ENCODE results near the gene CEP104. TPM values are rescaled to one million over a fixed set of nuclear protein-coding genes. Genes with fewer than 3 reads are reported as not detected.

Gene CEP104
- total and polyA plus RNA-seq, 2 donors, result 17.0 to 20.3 TPM

DNA sequence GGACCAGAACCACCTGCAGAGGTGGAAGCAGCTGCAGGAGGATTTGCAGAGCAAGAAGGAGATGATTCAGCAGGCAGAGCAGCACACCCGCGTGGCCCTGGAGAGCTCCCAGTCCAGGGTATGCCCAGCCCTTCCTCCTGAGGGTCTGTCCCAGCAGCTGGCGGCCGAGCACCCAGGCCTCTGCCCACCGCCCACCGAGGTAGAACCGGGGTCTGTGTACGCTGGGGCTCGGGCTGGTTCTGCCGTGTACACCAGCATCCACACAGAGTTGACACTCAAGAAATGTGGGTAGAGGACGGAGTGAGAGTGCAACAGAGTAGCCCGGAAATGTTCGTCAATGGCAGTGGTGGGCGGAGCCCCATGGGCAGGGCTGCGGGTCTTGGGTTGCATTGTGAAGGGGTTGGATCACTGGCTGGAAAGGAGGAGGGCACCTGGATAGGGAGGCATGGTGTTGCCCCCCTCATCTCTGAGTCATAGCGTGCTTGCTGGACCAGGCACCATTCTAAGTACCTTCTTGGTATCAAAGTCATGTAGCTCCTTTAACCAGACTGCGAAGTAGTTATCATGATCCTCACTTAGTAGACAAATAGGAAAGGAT lies 89.6 kb downstream of the CEP104 start:
- no peaks in the 10 kb centered on the region for H3K4me1 ChIP-seq (ENCODE audit: insufficient read depth)
- no peak for DNase-seq (ENCODE audit: extremely low spot score)
- no peak overlapping the region for H3K4me3 ChIP-seq (ENCODE audit: low read depth, low read length)
- no peaks in the 10 kb centered on the region for H3K36me3 ChIP-seq (ENCODE audit: insufficient read depth)
- 92% methylated on average over 17 of the region's 17 CpGs for WGBS
- H3K27ac ChIP-seq (ENCODE audit: low read depth), result no peak overlapping the region

DNA sequence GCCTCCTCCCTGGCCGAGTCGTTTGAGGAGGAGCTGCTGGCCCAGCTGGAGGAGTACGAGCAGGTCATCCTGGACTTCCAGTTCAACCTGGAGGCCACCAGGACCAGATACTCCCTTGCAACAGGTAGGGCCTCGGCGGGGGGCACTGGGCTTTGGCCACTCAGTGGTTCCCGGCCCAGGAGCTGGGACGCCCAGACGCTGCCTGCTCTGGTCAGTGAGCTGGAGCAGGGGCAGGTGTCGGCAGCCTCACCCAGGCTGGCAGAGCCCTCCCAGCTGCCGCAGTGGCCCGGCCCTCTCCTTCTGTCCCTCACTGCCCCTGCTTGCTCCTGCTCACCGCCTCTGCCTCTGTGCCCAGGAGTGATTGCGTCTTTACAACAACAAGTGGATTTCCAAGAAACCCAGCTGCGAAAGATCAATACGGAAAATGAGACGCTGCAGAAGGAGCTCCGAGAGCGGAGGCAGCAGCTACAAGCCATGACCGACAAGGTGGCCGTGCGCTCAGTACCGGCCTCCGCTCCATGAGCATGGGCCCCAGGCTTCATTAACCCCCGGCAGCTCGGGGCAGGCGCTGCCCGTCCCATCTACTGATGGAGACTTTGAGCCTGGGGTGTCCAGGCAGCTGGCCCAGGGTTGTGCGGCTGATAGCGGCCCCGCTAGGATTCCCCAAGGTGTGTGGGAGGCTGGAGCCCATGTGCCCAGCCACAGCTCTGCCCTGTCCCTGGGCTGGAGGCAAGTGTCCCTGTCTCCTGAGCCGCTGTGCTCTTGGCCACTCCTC lies 93.5 kb downstream of the CEP104 start:
- no peaks in the 10 kb centered on the region for H3K36me3 ChIP-seq (ENCODE audit: insufficient read depth)
- no peak overlapping the region for H3K4me3 ChIP-seq (ENCODE audit: low read depth, low read length)
- no peak overlapping the region for H3K27ac ChIP-seq (ENCODE audit: low read depth)
- H3K4me1 ChIP-seq (ENCODE audit: insufficient read depth), result no peaks in the 10 kb centered on the region
- 75% methylated on average over 31 of the region's 31 CpGs for WGBS
- DNase-seq (ENCODE audit: extremely low spot score), result no peak

- WGBS, result 82% methylated on average over 12 of the region's 12 CpGs
- no peak overlapping the region for H3K27ac ChIP-seq (ENCODE audit: low read depth)
- H3K36me3 ChIP-seq (ENCODE audit: insufficient read depth), result no peaks in the 10 kb centered on the region
- no peak for DNase-seq (ENCODE audit: extremely low spot score)
- no peak overlapping the region for H3K4me3 ChIP-seq (ENCODE audit: low read depth, low read length)
- no peaks in the 10 kb centered on the region for H3K4me1 ChIP-seq (ENCODE audit: insufficient read depth)
Measured at GRCh38 chr1:3762873-3763228, 94.2 kb downstream of the CEP104 start.

GRCh38 chr1:3762151-3762872 lies 94.7 kb downstream of the CEP104 start:
- WGBS, result 80% methylated on average over 15 of the region's 15 CpGs
- no peaks in the 10 kb centered on the region for H3K4me1 ChIP-seq (ENCODE audit: insufficient read depth)
- no peaks in the 10 kb centered on the region for H3K36me3 ChIP-seq (ENCODE audit: insufficient read depth)
- DNase-seq (ENCODE audit: extremely low spot score), result no peak
- H3K4me3 ChIP-seq (ENCODE audit: low read depth, low read length), result no peak overlapping the region
- no peak overlapping the region for H3K27ac ChIP-seq (ENCODE audit: low read depth)

Small RNA genes lying within 50 kb of the gene (small RNA-seq; reads per million reads assigned to genes)
- gene RN7SL574P, result not detected

Other genes with a start within 250 kb of the CEP104 start
- gene MEGF6, start 245.7 kb downstream of the CEP104 start, total RNA-seq, result 14.5 TPM
- gene MEGF6, start 245.7 kb downstream of the CEP104 start, polyA plus RNA-seq, result 23.5 TPM
- gene TPRG1L, start 232.2 kb downstream of the CEP104 start, total RNA-seq, result 22.9 TPM
- gene TPRG1L, start 232.2 kb downstream of the CEP104 start, polyA plus RNA-seq, result 60.8 TPM
- 8.1 TPM for gene WRAP73, start 207.1 kb downstream of the CEP104 start, total RNA-seq
- 21.2 TPM for gene WRAP73, start 207.1 kb downstream of the CEP104 start, polyA plus RNA-seq
- 0.63 TPM for gene TP73, start 204.7 kb downstream of the CEP104 start, total RNA-seq
- gene TP73, start 204.7 kb downstream of the CEP104 start, polyA plus RNA-seq, result 0.09 TPM
- not detected for gene CCDC27, start 104.8 kb downstream of the CEP104 start, total RNA-seq
- gene CCDC27, start 104.8 kb downstream of the CEP104 start, polyA plus RNA-seq, result not detected
- not detected for gene SMIM1, start 84.5 kb downstream of the CEP104 start, total RNA-seq
- 7.7 TPM for gene SMIM1, start 84.5 kb downstream of the CEP104 start, polyA plus RNA-seq
- 17.8 TPM for gene LRRC47, start 60.7 kb downstream of the CEP104 start, total RNA-seq
- 31.0 TPM for gene LRRC47, start 60.7 kb downstream of the CEP104 start, polyA plus RNA-seq
- gene DFFB, start 265 bp upstream of the CEP104 start, total RNA-seq, result 8.5 TPM
- 6.7 TPM for gene DFFB, start 265 bp upstream of the CEP104 start, polyA plus RNA-seq
- 24.5 TPM for gene C1orf174, start 43.1 kb upstream of the CEP104 start, total RNA-seq
- gene C1orf174, start 43.1 kb upstream of the CEP104 start, polyA plus RNA-seq, result 18.8 TPM

Measured in urinary bladder (tissue), 4 donors.